Fibroblast of skin of left quadriceps (primary cell): ENCODE measurements around the gene ARMCX6.
"Not testable (repeated sequence)": the region's sequence is repeated elsewhere in the genome, so short reads cannot be mapped to it uniquely, and the experiment has no call there.

ENCODE experiments used
- DNase-seq, 2 experiments: peaks; one replicate each; pipeline ENCODE4 v3.0.0-alpha.2; 2013; ENCODE audit warnings: low read depth in 2 of 2

Gene ARMCX6

DNA sequence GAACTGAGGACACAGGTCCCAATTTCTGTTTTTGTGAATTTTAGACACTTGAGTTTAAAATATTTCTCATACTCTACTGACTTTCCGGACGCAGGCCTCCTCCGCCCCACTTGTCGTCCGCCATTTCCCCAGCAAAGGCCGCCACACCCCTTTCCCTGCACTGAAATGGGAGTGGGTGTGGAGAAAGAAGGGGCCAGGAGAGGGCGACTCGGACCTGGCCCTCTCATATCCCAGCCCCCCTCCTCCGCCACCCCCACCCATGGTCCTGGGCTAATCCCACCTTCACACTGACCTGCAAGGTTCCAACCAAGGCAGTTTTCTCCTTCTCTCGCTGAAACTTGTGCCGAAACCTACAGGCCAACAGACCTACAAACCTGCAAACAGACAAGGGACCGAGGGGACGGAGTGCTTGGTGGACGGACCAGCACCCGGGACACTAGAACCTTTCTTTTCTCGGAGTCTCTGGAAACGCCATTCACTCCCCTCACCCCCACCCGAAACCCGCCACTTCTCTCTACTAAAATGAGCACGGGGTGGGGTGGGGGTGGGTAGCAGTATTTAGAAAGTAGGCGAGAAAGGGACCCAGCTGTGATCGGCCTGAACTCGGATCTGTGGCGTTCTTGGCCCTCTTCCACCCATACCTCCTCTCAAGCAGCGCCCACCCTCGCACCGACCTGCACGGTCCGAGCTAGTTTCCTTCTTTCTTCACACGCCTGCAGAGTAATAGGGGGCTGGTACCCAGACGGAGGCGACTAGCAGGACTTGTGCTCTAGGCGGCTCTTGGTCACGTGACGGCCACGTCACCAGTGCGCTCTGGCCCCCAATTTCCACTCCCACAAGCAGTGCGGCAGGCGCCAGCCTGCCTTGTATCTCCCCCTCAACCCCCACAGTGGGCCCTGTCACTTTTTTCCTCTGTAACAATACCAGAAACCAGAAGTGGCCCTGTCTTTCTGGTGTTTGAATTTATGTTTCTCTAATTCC lies at the start of gene ARMCX6:
ARMCX6 (minus strand) TSS at position 790 of the 981 bp plus-strand sequence. CDS start 1,380 bp downstream, outside the sequence.
- DNase-seq: peak; percentile 43 to 59

- peak; percentile 53 to 59 for DNase-seq
Measured at GRCh38 chrX:101659601-101660063, 41.8 kb upstream of the ARMCX6 start, which contains the start of gene ARMCX2. ARMCX2 (minus strand) TSS chrX:101659850; CDS start chrX:101657588, 2,262 bp downstream.

GRCh38 chrX:101658661-101659491 lies 41.1 kb upstream of the ARMCX6 start:
- DNase-seq: peak; percentile 20 to 25

DNA sequence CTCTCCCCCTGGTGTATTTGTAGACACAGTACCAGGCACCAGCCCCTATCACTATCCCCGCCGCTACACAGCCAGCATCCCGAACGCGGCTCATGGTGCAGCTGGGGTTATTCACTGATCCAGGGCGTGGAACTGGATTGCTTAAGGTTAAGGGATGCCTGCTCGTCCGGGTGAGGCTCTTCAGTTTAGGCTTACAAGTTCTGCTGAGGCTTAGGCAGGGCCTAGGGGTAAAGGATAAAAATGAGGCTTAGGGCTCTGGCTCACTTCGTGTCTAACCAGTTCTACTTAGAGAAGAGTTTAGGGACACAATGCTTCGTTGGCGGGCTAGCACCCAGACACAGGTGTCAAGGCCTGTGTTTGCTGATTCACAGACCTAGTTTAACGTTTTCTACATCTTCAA lies 39.7 kb upstream of the ARMCX6 start:
- no peak for DNase-seq

DNA sequence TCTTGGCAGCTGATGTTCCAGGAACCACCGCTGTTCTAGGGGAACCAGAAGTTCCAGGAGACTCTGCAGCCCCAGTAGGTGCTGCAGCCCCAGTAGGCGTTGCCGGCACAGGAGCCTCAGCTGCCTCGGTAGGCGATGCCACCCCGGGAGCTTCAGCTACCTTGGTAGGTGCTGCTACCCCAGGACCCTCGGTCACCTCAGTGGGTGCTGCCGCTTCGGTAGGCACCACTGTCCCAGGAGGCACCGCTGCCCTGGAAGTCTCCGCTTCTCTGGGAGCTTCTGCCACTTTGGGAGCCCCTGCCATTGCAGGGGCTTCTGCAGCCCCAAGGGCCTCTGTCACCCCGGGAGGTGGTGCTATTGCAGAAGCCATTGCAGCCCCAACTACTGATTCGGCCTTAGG lies 39.0 kb upstream of the ARMCX6 start:
- no peak for DNase-seq

DNA sequence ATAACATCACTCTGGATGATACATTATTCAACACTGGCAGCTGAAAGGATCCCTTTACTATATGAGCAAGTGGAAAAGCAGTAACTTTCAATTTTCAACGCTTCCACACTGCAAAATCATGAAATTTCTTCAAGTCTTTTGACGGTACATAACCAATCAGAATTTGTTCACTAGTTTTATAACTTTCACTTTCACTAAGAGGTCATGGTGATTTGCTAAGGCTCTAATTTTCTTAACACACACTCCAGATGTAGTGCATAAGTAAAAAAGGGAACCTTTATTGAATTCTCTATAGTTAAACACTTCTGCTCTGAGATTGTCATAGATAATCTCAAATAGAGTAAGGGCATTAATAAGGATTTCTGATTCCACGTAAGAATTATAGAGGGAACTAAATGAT lies 37.7 kb upstream of the ARMCX6 start:
- no peak for DNase-seq

GRCh38 chrX:101647716-101648115 lies 29.9 kb upstream of the ARMCX6 start:
- DNase-seq: not testable (repeated sequence)

DNA sequence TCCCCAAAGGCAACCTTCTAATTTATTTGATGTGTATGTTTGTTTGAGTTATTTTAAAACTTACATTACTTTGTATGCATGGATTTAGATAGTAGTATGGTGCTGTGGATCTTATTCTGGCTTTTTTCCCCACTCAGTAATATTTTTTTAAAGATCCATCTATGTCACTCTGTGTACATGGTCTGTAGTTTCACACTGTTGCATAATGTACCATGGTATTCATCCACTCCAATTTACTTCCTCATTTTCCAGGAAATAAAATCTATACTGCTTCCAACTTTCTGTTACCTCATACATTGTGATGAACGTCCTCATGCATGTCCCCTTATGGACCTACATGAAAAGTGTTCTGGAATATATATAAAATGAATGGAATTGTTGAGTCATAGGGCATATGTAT lies 24.3 kb upstream of the ARMCX6 start:
- no peak for DNase-seq

GRCh38 chrX:101639583-101639982 lies 21.8 kb upstream of the ARMCX6 start:
- no peak for DNase-seq

DNA sequence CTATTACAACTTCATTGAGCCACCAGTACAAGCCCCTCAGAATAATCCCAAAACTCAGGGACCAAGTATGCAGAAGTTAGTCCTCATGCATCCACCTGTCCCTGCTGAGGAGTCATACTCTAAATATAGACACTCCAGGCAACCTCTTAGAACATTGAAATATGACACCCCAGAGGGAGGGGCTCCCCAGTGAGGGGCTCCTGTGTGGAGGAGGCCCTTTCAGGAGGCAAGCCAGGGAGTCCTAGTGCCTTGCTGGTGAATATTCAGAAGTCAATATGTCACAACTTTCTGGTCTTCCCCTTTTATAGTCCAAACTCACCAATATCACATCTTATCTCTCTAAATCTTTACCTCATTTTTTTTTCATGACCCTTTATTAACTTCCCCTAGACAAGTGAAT lies 1.6 kb upstream of the ARMCX6 start:
- no peak for DNase-seq

DNA sequence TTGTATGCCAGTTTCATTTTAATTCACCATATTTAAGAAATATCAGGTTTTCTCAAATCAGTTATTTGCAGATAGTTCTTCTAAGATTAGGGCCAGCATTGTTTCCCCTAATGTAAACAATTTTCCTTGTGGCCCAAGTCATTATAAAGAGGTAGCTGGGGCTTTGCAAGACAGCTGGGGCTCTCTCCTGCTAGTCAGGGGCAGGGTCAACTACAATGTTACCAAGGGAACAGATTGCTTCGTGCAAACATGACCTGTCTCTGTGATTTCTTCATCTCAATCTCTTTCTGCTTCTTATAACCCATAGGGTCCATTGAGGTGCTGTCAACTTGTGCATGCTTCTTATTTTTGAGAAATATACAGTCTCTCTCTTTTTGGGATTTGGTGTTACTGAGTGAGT lies 12.1 kb downstream of the ARMCX6 start:
- no peak for DNase-seq

DNA sequence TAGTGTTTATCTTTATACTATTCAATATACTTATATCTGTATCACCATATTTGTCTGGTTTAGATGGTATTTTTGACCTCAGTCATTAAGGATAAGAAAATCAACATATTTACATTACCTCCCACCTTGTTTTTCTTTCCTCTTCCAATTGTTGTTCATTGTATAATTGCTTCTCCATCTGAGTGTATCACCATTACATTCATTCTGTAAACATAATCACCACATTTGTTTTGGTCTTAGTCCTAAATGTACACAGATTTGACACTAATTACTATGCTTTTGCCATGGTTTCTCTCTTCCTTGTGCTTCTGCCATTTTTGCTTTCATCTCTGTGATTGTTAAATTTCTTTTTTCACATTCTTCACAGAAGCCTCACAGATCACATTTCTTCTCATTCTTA lies 12.7 kb downstream of the ARMCX6 start:
- no peak for DNase-seq

DNA sequence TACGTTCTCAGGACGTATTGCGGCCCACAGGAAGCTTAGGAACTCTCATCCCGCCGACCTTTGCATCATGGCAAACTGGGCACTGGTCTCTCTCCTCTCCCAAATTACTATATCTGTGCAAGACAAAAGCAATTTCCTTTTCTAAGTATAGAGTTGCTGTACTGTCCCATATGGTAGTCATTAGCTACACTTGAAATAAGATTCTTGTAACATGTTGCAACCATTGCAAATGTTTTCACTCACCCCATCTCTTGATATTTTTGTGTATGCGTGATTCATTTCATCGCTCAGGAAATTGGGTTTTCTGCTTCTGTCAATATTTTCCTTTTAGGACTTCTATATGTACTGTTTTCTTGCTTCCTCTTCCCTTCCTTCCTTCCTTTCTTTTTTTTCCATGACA lies 15.7 kb downstream of the ARMCX6 start:
- DNase-seq: peak; percentile 67

DNA sequence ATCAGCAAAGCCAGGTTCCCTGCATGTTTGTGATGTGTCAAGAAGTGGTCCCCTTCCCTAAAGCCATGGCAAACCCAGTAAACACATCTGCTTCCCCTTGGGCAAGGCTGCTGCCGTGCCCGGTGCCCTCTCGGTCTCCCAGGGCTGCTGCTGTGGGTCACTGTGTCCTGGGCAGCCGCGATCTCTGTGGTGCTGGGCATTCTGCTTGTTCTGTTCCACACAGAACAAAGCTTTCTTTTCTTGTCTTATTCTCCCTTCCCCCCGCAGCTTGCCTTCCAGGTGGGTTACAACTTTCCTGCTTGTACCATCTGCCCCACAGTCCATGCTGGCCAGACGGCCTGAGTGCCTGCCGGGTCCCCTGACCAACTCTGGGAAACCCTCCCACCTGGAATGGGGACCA lies 18.2 kb downstream of the ARMCX6 start:
- DNase-seq: not testable (repeated sequence)

DNA sequence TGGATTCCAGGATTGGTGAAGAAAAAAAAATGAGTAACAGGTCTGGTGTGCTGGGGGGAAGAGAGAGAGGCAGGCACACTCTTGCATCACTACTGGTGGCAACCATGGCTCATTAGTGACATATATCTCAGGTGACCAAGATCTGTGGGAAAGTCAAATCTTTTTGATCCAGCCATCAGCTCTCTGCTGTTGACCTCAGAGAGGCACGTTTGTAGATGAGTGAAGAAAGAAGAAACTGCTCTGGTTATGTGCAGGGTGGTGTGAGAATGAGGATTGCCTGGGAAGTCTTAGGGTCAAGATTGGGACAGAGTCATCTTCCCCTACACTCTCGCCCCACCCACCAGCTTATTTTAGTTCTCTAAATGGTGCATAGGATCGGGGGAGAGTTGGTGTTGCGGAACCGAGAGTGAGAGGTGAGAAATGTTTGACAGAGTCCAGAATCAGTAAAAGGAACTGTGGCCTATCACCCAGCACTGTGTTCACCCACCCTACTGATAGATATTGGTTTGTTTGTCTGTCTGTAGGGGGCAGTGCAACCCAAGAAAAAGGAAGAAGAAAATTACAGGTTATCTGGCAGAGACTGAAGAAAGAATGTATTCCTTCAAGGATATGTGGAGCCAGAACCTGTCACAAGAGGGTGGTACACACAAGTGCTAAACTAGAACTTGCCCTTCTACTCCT lies 21.9 kb downstream of the ARMCX6 start:
- DNase-seq: peak; percentile 62 to 65
